CD4-positive, alpha-beta T cell treated with Interleukin-17A for 4 hours (primary cell): ENCODE measurements around the gene NOP53.
"Not testable (repeated sequence)": the region's sequence is repeated elsewhere in the genome, so short reads cannot be mapped to it uniquely, and the experiment has no call there.

Experiments
- DNase-seq: peaks from one replicate; pipeline ENCODE4 v3.0.0-alpha.2; 2020; ENCODE audit warnings: mixed read lengths

The NOP53 gene

GRCh38 chr19:47755065-47755761, 9.9 kb downstream of the NOP53 start:
- DNase-seq, result no peak

- DNase-seq, result no peak
Observed at GRCh38 chr19:47755762-47756626, 10.6 kb downstream of the NOP53 start.

GRCh38 chr19:47756627-47756929, 11.2 kb downstream of the NOP53 start:
- DNase-seq, result no peak

- no peak for DNase-seq
Observed at GRCh38 chr19:47756953-47757608, 11.7 kb downstream of the NOP53 start.

- DNase-seq, result no peak
Observed at GRCh38 chr19:47757617-47758442, 12.5 kb downstream of the NOP53 start.

DNA sequence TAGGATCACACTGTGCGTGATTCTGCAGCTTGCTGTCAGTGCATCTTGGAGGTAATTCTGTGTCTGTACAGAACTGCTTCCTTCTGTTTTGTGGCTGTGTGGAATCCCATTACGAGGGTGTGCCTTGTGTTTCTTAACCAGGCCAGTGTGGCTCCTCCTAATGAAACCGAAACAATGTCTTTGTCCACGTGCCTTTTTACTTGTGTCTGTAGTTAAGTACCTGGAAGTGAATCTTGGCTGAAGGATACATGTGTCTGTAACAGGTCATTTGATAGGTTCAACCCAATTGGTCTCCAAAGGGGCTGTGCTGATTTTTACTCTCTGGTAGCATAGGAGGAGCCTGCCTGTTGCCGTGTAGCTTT, 13.1 kb downstream of the NOP53 start:
- no peak for DNase-seq

GRCh38 chr19:47760632-47760999, 15.3 kb downstream of the NOP53 start:
- no peak for DNase-seq

DNA sequence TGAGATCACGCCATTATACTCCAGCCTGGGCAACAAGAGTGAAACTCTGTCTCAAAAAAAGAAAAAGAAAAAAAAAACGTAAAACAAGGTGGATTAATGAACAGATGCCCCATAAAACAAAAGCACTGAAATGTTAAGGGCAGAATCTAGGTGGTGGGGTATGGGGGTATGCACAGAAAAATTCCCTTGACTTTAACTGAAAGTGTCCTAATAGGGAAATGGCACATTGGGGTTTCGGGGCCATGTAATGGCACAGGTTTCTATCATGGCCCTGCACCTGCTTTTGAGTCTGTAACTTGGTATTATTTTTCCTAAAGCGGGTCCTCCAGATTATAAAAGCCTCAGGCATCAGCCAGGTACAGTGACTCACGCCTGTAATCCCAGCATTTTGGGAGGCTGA, 16.2 kb downstream of the NOP53 start:
- DNase-seq, result no peak

DNA sequence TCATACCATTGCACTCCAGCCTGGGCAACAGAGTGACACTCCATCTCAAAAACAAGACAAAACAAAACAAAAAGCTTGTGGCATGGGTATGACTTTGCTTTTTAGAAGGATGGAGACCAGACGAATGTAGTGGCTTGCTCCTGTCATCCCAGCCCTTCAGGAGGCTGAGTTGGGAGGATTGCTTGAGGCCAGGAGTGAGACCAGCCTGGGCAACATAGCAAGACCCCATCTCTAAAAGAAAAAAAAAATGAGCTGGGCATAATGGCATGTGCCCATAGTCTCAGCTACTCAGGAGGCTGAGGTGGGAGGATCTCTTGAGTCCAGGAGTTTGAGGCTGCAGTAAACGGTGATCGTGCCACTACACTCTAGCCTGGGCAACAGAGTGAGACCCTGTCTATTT, 16.8 kb downstream of the NOP53 start:
- no peak for DNase-seq

DNA sequence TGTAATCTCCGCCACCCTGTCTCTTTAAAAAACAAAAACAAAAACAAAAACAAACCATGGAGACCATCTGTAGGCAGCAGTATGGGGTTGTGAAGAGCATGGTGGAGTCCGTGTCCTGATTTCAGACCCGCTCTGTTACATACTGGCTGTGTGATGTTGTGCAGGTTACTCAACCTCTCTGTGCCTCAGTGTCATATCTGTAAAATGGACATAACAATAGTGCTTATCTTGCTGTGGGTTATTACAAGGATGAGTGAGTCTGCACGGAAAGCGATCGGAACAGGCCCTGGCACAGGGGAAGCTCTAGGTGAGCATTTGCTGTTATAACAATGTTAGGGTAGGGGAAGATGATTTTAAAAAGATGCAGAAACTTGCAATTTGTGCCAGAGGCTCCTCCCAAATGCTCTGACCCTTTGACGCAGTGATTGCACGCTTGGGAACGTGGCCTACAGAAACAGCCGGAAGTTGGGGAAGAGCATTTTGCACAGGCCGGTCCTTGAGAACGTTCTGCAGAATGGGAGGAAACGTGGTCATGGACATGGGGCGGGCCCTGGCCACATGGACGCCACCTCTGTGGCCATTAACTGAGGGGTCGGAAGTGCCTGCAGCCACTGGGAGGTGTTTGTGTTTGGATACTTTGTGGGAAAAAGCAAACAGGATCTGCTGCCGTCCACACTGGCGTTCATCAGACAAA, 17.4 kb downstream of the NOP53 start:
- DNase-seq, result no peak

- DNase-seq, result not testable (repeated sequence)
Observed at GRCh38 chr19:47764705-47765104, 19.4 kb downstream of the NOP53 start.

- peak; percentile 64 for DNase-seq
Observed at GRCh38 chr19:47765523-47766358, 20.4 kb downstream of the NOP53 start.

DNA sequence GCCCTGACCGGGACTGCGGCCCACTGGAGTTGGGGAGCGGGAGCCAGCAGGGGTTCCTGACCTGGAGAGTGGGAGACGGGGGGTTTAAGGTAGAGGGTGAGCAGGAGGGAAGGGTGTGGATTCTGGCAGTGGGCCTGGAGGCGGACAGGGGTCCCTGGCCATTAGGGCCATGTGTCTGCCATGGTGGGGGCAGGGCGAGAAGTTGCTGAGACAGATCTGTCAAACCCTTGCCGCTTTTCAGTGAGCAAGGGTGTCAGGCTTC, 20.9 kb downstream of the NOP53 start:
- DNase-seq, result no peak

DNA sequence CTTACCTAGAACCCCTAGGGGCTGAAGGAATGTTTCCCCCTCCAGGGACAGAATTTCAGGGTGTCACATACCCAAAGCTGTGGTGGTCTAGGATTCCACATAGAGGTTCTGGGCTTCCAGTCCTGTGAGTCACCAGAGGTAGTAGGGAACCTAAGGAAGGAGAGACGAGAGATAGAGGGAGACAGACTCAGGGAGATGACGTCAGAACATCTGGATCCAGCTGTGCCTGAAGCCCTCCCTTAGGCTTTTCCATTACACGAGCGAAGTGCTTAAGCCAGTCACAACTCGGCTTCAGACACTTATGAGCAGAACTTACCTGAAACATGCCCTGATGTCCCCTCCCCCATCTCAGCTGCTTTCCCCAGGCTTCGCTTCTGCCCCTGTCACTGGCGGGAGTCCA, 21.3 kb downstream of the NOP53 start:
- DNase-seq, result no peak

- DNase-seq, result no peak
Observed at GRCh38 chr19:47767349-47767748, 22.0 kb downstream of the NOP53 start.

GRCh38 chr19:47768604-47769003, 23.3 kb downstream of the NOP53 start:
- DNase-seq, result no peak

DNA sequence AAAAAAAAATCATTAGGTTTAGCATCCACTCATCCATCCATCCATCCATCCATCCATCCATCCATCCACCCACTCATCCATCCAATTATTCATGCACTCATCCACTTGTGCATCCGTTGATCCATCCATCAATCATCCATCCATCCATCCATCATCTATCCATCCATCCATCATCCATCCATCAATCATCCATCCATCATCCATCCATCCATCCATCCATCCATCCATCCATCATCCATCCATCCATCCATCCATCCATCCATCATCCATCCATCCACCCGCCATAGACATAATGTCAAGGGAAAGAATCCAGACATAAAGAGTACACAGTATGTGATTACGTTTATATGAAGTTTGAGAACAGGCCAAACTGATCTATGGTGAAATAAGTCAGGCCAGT, 24.2 kb downstream of the NOP53 start:
- no peak for DNase-seq

DNA sequence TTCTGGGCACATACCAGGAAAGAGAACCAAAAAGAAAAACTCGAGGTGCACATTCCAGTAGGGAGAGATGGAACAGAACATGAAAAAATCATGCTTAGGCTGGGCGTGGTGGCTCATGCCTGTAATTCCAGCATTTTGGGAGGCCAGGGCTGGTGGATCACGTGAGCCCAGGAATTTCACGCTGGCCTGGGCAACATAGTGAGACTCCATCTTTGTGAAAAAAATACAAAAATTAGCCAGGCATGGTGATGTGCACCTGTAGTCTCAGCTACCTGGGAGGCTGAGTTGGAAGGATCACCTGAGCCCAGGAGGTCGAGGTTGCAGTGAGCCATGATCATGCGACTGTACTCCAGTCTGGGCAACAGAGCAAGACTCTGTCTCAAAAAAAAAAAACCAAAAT, 25.9 kb downstream of the NOP53 start:
- DNase-seq, result not testable (repeated sequence)

GRCh38 chr19:47776568-47776967, 31.2 kb downstream of the NOP53 start:
- no peak for DNase-seq

- DNase-seq, result not testable (repeated sequence)
Observed at GRCh38 chr19:47777245-47778048, 32.1 kb downstream of the NOP53 start.
